Mesendoderm (in vitro differentiated cells): ENCODE results near the gene SLC35B3.
"Not testable (repeated sequence)": the region's sequence is repeated elsewhere in the genome, so short reads cannot be mapped to it uniquely, and the experiment has no call there.

Experiments
- DNase-seq: peaks from one replicate; pipeline ENCODE4 v3.0.0; 2013
- H2AK5ac ChIP-seq: 2 replicates; pipeline ENCODE4 v1.6.1; 2013; ENCODE audit warnings: low read length, inconsistent platforms
- H2BK120ac ChIP-seq: 2 replicates; pipeline ENCODE4 v1.6.1; 2013; ENCODE audit warnings: low read depth, mild to moderate bottlenecking, low read length, moderate library complexity, mixed read lengths
- H2BK15ac ChIP-seq: replicated peaks from 2 replicates; pipeline ENCODE4 v1.6.1; 2013; ENCODE audit warnings: low read depth, mild to moderate bottlenecking, moderate library complexity
- H2BK5ac ChIP-seq: 2 replicates; pipeline ENCODE4 v1.6.1; 2013; ENCODE audit warnings: low read length, inconsistent platforms
- H3K18ac ChIP-seq: 2 replicates; pipeline ENCODE4 v1.6.1; 2013; ENCODE audit warnings: mild to moderate bottlenecking, low read length, mixed read lengths
- H3K23ac ChIP-seq: one replicate; pipeline ENCODE4 v1.6.1; 2013; ENCODE audit warnings: low read length
- H3K27ac ChIP-seq: 2 replicates; pipeline ENCODE4 v1.5.1; 2013; ENCODE audit warnings: low read depth, mild to moderate bottlenecking, inconsistent platforms, low read length, moderate library complexity
- H3K27me3 ChIP-seq: 2 replicates; pipeline ENCODE4 v1.6.1; 2013; ENCODE audit warnings: low read length, control low read depth, mild to moderate bottlenecking, inconsistent platforms; ENCODE audit not compliant: insufficient read depth, poor library complexity
- H3K36me3 ChIP-seq: 2 replicates; pipeline ENCODE4 v1.6.1; 2013; ENCODE audit warnings: low read length, inconsistent platforms; ENCODE audit not compliant: control insufficient read depth, insufficient read depth
- H3K4ac ChIP-seq: one replicate; pipeline ENCODE4 v1.6.1; 2013; ENCODE audit warnings: low read depth, mild to moderate bottlenecking, low read length, moderate library complexity
- H3K4me1 ChIP-seq: 2 replicates; pipeline ENCODE4 v1.6.1; 2013; ENCODE audit warnings: low read depth, low read length, inconsistent platforms; ENCODE audit not compliant: control insufficient read depth
- H3K4me2 ChIP-seq: 2 replicates; pipeline ENCODE4 v1.6.1; 2013; ENCODE audit warnings: low read length
- H3K4me3 ChIP-seq: 2 replicates; pipeline ENCODE4 v1.5.1; 2013; ENCODE audit warnings: mild to moderate bottlenecking, low read length
- H3K56ac ChIP-seq: one replicate; pipeline ENCODE4 v1.6.1; 2013; ENCODE audit warnings: low read length
- H3K79me1 ChIP-seq: 2 replicates; pipeline ENCODE4 v1.6.1; 2013; ENCODE audit warnings: low read length, inconsistent platforms
- H3K79me2 ChIP-seq: 2 replicates; pipeline ENCODE4 v1.6.1; 2013; ENCODE audit warnings: mild to moderate bottlenecking, low read length; ENCODE audit not compliant: control insufficient read depth, insufficient read depth
- H3K9ac ChIP-seq: 2 replicates; pipeline ENCODE4 v1.6.1; 2013; ENCODE audit warnings: low read length, inconsistent platforms
- H4K5ac ChIP-seq: one replicate; pipeline ENCODE4 v1.6.1; 2013; ENCODE audit warnings: low read length
- H4K8ac ChIP-seq: one replicate; pipeline ENCODE4 v1.6.1; 2013; ENCODE audit warnings: low read depth, mild to moderate bottlenecking, control low read depth, low read length, moderate library complexity
- WGBS: extraction: QIAGEN DNeasy Blood & Tissue Kit; methylation state at CpG from one replicate; pipeline ENCODE4 v1.1.7; 2013; ENCODE audit warnings: low lambda C conversion rate, missing lambda C conversion rate; ENCODE audit not compliant: insufficient coverage; ENCODE audit errors: extremely low coverage; 5-methylcytosine and 5-hydroxymethylcytosine counted together

SLC35B3 gene

GRCh38 chr6:8432614-8433013 is 2.7 kb downstream of the SLC35B3 start:
- Histone ChIP-seq H3K4me2 (no peak overlapping the region), H3K4me1 (peaks cover 3% of the 10 kb centered on the region), H3K36me3 (no peaks in the 10 kb centered on the region), H2BK15ac (no peak overlapping the region), H3K4me3 (no peak overlapping the region), H2AK5ac (no peak overlapping the region), H4K8ac (no peak overlapping the region), H3K56ac (no peak overlapping the region), H3K23ac (no peak overlapping the region), H3K9ac (no peak overlapping the region), H3K79me2 (peaks cover 8% of the 10 kb centered on the region), H3K79me1 (no peaks in the 10 kb centered on the region), H3K4ac (no peak overlapping the region), H3K18ac (no peak overlapping the region), H4K5ac (no peak overlapping the region), H2BK120ac (no peak overlapping the region), H3K27ac (no peak overlapping the region), H2BK5ac (no peak overlapping the region), H3K27me3 (no peaks in the 10 kb centered on the region)
- no peak for DNase-seq
- WGBS, result no CpG with 5 or more reads among the region's 2 CpGs

- no peak overlapping the region for H4K5ac ChIP-seq
- H3K27ac ChIP-seq, result no peak overlapping the region
- peaks cover 2% of the 10 kb centered on the region for H3K36me3 ChIP-seq
These were observed 5.5 kb downstream of the SLC35B3 start for GRCh38 chr6:8429821-8430220.

GRCh38 chr6:8426544-8426943 is 8.8 kb downstream of the SLC35B3 start:
- H3K4me1 ChIP-seq, H3K23ac ChIP-seq, H2BK15ac ChIP-seq, H3K27ac ChIP-seq, H2BK120ac ChIP-seq, H3K4me2 ChIP-seq, H3K79me1 ChIP-seq, H2AK5ac ChIP-seq, H3K4ac ChIP-seq, H3K27me3 ChIP-seq, H3K56ac ChIP-seq, DNase-seq, H3K4me3 ChIP-seq, H3K9ac ChIP-seq, H3K79me2 ChIP-seq, H3K18ac ChIP-seq, H2BK5ac ChIP-seq, H4K5ac ChIP-seq, H4K8ac ChIP-seq, H3K36me3 ChIP-seq: not testable (repeated sequence)
- no CpG with 5 or more reads among the region's 2 CpGs for WGBS

More at GRCh38 chr6:8429821-8430220, 5.5 kb downstream of the SLC35B3 start:
- H3K4me3 ChIP-seq, result no peak overlapping the region
- H3K4me1 ChIP-seq, result no peaks in the 10 kb centered on the region
- no CpG with 5 or more reads among the region's 2 CpGs for WGBS
- H3K27me3 ChIP-seq, result no peaks in the 10 kb centered on the region
- no peaks in the 10 kb centered on the region for H3K79me1 ChIP-seq
- H3K23ac ChIP-seq, result no peak overlapping the region
- peaks cover 8% of the 10 kb centered on the region for H3K79me2 ChIP-seq
- no peak overlapping the region for H3K9ac ChIP-seq
- no peak overlapping the region for H3K4me2 ChIP-seq
- no peak overlapping the region for H2BK120ac ChIP-seq
- no peak overlapping the region for H3K4ac ChIP-seq
- H4K8ac ChIP-seq, result no peak overlapping the region
- H2AK5ac ChIP-seq, result no peak overlapping the region
- H3K56ac ChIP-seq, result no peak overlapping the region
- H2BK5ac ChIP-seq, result no peak overlapping the region
- H2BK15ac ChIP-seq, result no peak overlapping the region
- H3K18ac ChIP-seq, result no peak overlapping the region
- no peak for DNase-seq

- H3K79me1 ChIP-seq, result no peaks in the 10 kb centered on the region
- H2AK5ac ChIP-seq, result no peak overlapping the region
- DNase-seq, result no peak
- H3K4me3 ChIP-seq, result no peak overlapping the region
- no peak overlapping the region for H3K9ac ChIP-seq
- no peak overlapping the region for H3K4ac ChIP-seq
- no peak overlapping the region for H3K18ac ChIP-seq
- no peaks in the 10 kb centered on the region for H3K36me3 ChIP-seq
- no peaks in the 10 kb centered on the region for H3K27me3 ChIP-seq
- H3K4me2 ChIP-seq, result no peak overlapping the region
- H3K27ac ChIP-seq, result no peak overlapping the region
- H3K56ac ChIP-seq, result no peak overlapping the region
- no peak overlapping the region for H3K23ac ChIP-seq
- H2BK120ac ChIP-seq, result no peak overlapping the region
- no peaks in the 10 kb centered on the region for H3K4me1 ChIP-seq
- H2BK15ac ChIP-seq, result no peak overlapping the region
- no peak overlapping the region for H2BK5ac ChIP-seq
- no peaks in the 10 kb centered on the region for H3K79me2 ChIP-seq
- no peak overlapping the region for H4K8ac ChIP-seq
- no CpG with 5 or more reads among the region's 3 CpGs for WGBS
- no peak overlapping the region for H4K5ac ChIP-seq
These were observed 15.2 kb downstream of the SLC35B3 start for GRCh38 chr6:8420031-8420588.

GRCh38 chr6:8415913-8416312 is 19.4 kb downstream of the SLC35B3 start:
- no peak overlapping the region for H2AK5ac ChIP-seq
- H3K18ac ChIP-seq, result no peak overlapping the region
- H3K9ac ChIP-seq, result no peak overlapping the region
- no peak overlapping the region for H3K23ac ChIP-seq
- H3K4me1 ChIP-seq, result no peaks in the 10 kb centered on the region
- H4K8ac ChIP-seq, result no peak overlapping the region
- H2BK120ac ChIP-seq, result no peak overlapping the region
- H3K27me3 ChIP-seq, result no peaks in the 10 kb centered on the region
- no peak for DNase-seq
- no peak overlapping the region for H3K4me3 ChIP-seq
- no peak overlapping the region for H3K4me2 ChIP-seq
- no peak overlapping the region for H3K56ac ChIP-seq
- no peak overlapping the region for H3K4ac ChIP-seq
- no peak overlapping the region for H4K5ac ChIP-seq
- no CpG with 5 or more reads among the region's 2 CpGs for WGBS
- no peak overlapping the region for H2BK15ac ChIP-seq
- H3K79me2 ChIP-seq, result no peaks in the 10 kb centered on the region
- no peaks in the 10 kb centered on the region for H3K79me1 ChIP-seq
- no peak overlapping the region for H3K27ac ChIP-seq
- no peaks in the 10 kb centered on the region for H3K36me3 ChIP-seq
- H2BK5ac ChIP-seq, result no peak overlapping the region

- Histone ChIP-seq H2BK15ac (no peak overlapping the region), H3K27me3 (no peaks in the 10 kb centered on the region), H2BK120ac (no peak overlapping the region), H4K8ac (no peak overlapping the region), H3K79me2 (no peaks in the 10 kb centered on the region), H3K56ac (no peak overlapping the region), H3K79me1 (no peaks in the 10 kb centered on the region), H3K36me3 (no peaks in the 10 kb centered on the region), H3K4me2 (no peak overlapping the region), H2AK5ac (no peak overlapping the region), H3K23ac (no peak overlapping the region), H3K9ac (no peak overlapping the region), H4K5ac (no peak overlapping the region), H3K4ac (no peak overlapping the region), H3K4me3 (no peak overlapping the region), H3K27ac (no peak overlapping the region), H3K18ac (no peak overlapping the region), H2BK5ac (no peak overlapping the region), H3K4me1 (no peaks in the 10 kb centered on the region)
- no CpG with 5 or more reads among the region's 3 CpGs for WGBS
- no peak for DNase-seq
These were observed 20.1 kb downstream of the SLC35B3 start for GRCh38 chr6:8415280-8415679.
